A673 (cell line): Measurements from ENCODE around the gene DDT. TPM values are rescaled to one million over a fixed set of nuclear protein-coding genes. Genes with fewer than 3 reads are reported as not detected.
"Not testable (repeated sequence)": the region's sequence is repeated elsewhere in the genome, so short reads cannot be mapped to it uniquely, and the experiment has no call there.

Experiments
- BruUV-seq: library from RNA; stranded (reverse); fragments of 400-500 nt; replicated peaks from 2 replicates; lab custom pipeline; 2021; lab: Mats Ljungman, UMichigan
- CTCF ChIA-PET: fragments of 300-600 bp; sonication (Branson Sonifier 250); formaldehyde crosslinking; loops from one replicate; lab custom pipeline; 2022; ENCODE audit warnings: antibody characterized with exemption; lab: Charles Lee
- POLR2A ChIA-PET: fragments of 300-600 bp; sonication (Branson Sonifier 250); formaldehyde crosslinking; loops from one replicate; lab custom pipeline; 2022; ENCODE audit warnings: antibody characterized with exemption; ENCODE audit not compliant: low non-redundant PET; lab: Charles Lee
- DNase-seq: peaks from one replicate; pipeline ENCODE4 v3.0.0-alpha.2; 2015; ENCODE audit warnings: low spot score
- H3K27ac ChIP-seq: fragments of 200-600 bp; sonication (generic); 2 replicates; pipeline ENCODE4 v1.5.1; 2016; ENCODE audit warnings: mixed run types, low read depth, mild to moderate bottlenecking, mixed read lengths, antibody characterized with exemption, low read length; ENCODE audit not compliant: poor library complexity, severe bottlenecking
- H3K27me3 ChIP-seq: fragments of 200-600 bp; sonication (generic); replicated peaks from 2 replicates; pipeline ENCODE4 v1.6.1; 2017; ENCODE audit warnings: mixed run types, low read depth, mild to moderate bottlenecking, mixed read lengths, antibody characterized with exemption, low read length; ENCODE audit not compliant: insufficient read depth, poor library complexity
- H3K36me3 ChIP-seq: fragments of 200-600 bp; sonication (generic); 2 replicates; pipeline ENCODE4 v1.6.1; 2016; ENCODE audit warnings: mixed run types, mild to moderate bottlenecking, mixed read lengths, antibody characterized with exemption, low read length; ENCODE audit not compliant: insufficient read depth, poor library complexity, severe bottlenecking
- H3K4me1 ChIP-seq: fragments of 200-600 bp; sonication (generic); 2 replicates; pipeline ENCODE4 v1.6.1; 2017; ENCODE audit warnings: mixed run types, mild to moderate bottlenecking, mixed read lengths, antibody characterized with exemption, low read length; ENCODE audit not compliant: insufficient read depth, poor library complexity, severe bottlenecking
- H3K4me3 ChIP-seq: fragments of 200-600 bp; sonication (generic); 2 replicates; pipeline ENCODE4 v1.5.1; 2016; ENCODE audit warnings: low read depth, mixed run types, mild to moderate bottlenecking, mixed read lengths, low read length; ENCODE audit not compliant: poor library complexity, severe bottlenecking
- H3K9me3 ChIP-seq: fragments of 200-600 bp; sonication (generic); 2 replicates; pipeline ENCODE4 v1.6.1; 2016; ENCODE audit warnings: mixed run types, low read depth, mild to moderate bottlenecking, mixed read lengths, antibody characterized with exemption, low read length; ENCODE audit not compliant: poor library complexity, severe bottlenecking
- CTCF ChIP-seq: fragments of 300-800, 200-600 bp; sonication (generic); conservative IDR thresholded peaks from 2 replicates; pipeline ENCODE4 v1.5.1; 2017; ENCODE audit warnings: low read depth, mild to moderate bottlenecking, antibody characterized with exemption, low read length, moderate library complexity, mixed read lengths
- EZH2 ChIP-seq: fragments of 200-600 bp; sonication (generic); IDR thresholded peaks from 2 replicates; pipeline ENCODE4 v1.6.1; 2017; ENCODE audit warnings: borderline replicate concordance, low read depth, mild to moderate bottlenecking, mixed read lengths, antibody characterized with exemption, low read length; ENCODE audit not compliant: poor library complexity, severe bottlenecking
- intact Hi-C: fragments of 100-400 bp; cut with micrococcal nuclease; formaldehyde crosslinking; loops from one replicate; pipeline ENCODE4 v1.10.0; 2022; ENCODE audit not compliant: unreplicated experiment
- total RNA-seq: library from RNA; stranded (reverse); gene quantifications from 2 replicates; pipeline ENCODE4 v1.2.3, GENCODE V29; 2021

DDT gene
- total RNA-seq, 1 experiment from 2014 or later = 108 TPM

GRCh38 chr22:23993080-23993479 is 18.8 kb upstream of the DDT start:
- CTCF ChIA-PET = not testable (repeated sequence)

GRCh38 chr22:23989583-23990244 is 15.5 kb upstream of the DDT start:
- DNase-seq, H3K36me3 ChIP-seq, H3K27ac ChIP-seq, POLR2A ChIA-PET, H3K9me3 ChIP-seq, H3K4me1 ChIP-seq, BruUV-seq, H3K27me3 ChIP-seq, H3K4me3 ChIP-seq, CTCF ChIA-PET, intact Hi-C loops: not testable (repeated sequence)

More at GRCh38 chr22:23993080-23993479, 18.8 kb upstream of the DDT start:
- H3K9me3 ChIP-seq, H3K36me3 ChIP-seq, intact Hi-C loops, H3K27ac ChIP-seq, H3K27me3 ChIP-seq, H3K4me3 ChIP-seq, H3K4me1 ChIP-seq, POLR2A ChIA-PET, BruUV-seq, DNase-seq: not testable (repeated sequence)

GRCh38 chr22:23986538-23987178 is 12.4 kb upstream of the DDT start:
- CTCF ChIA-PET = not testable (repeated sequence)

GRCh38 chr22:23986089-23986488 is 11.8 kb upstream of the DDT start:
- H3K27me3 ChIP-seq, H3K4me3 ChIP-seq, H3K4me1 ChIP-seq, CTCF ChIA-PET, intact Hi-C loops, POLR2A ChIA-PET, BruUV-seq, H3K36me3 ChIP-seq, DNase-seq, H3K27ac ChIP-seq, H3K9me3 ChIP-seq: not testable (repeated sequence)

More at GRCh38 chr22:23986538-23987178, 12.4 kb upstream of the DDT start:
- H3K4me1 ChIP-seq, H3K27me3 ChIP-seq, H3K36me3 ChIP-seq, H3K9me3 ChIP-seq, H3K27ac ChIP-seq, POLR2A ChIA-PET, DNase-seq, H3K4me3 ChIP-seq, BruUV-seq, intact Hi-C loops: not testable (repeated sequence)

GRCh38 chr22:23984430-23984829 is 10.2 kb upstream of the DDT start:
- Histone ChIP-seq H3K4me3 (no peak overlapping the region), H3K27ac (no peak overlapping the region), H3K36me3 (no peaks in the 10 kb centered on the region), H3K27me3 (no peaks in the 10 kb centered on the region), H3K9me3 (no peaks in the 10 kb centered on the region), H3K4me1 (no peaks in the 10 kb centered on the region)
- ChIA-PET POLR2A (no interaction called here), CTCF (no interaction called here)
- intact Hi-C loops = no loop called here
- BruUV-seq = no TSS peak
- no peak for DNase-seq
- no peak for TF ChIP-seq CTCF
- no peak for TF ChIP-seq EZH2

GRCh38 chr22:23980567-23980966 is 6.3 kb upstream of the DDT start:
- H3K27ac ChIP-seq, CTCF ChIA-PET, DNase-seq, BruUV-seq, H3K9me3 ChIP-seq, H3K36me3 ChIP-seq, H3K4me3 ChIP-seq, H3K27me3 ChIP-seq, POLR2A ChIA-PET, intact Hi-C loops, H3K4me1 ChIP-seq: not testable (repeated sequence)
